ENCODE data around the gene WRAP53.

Gene WRAP53

DNA sequence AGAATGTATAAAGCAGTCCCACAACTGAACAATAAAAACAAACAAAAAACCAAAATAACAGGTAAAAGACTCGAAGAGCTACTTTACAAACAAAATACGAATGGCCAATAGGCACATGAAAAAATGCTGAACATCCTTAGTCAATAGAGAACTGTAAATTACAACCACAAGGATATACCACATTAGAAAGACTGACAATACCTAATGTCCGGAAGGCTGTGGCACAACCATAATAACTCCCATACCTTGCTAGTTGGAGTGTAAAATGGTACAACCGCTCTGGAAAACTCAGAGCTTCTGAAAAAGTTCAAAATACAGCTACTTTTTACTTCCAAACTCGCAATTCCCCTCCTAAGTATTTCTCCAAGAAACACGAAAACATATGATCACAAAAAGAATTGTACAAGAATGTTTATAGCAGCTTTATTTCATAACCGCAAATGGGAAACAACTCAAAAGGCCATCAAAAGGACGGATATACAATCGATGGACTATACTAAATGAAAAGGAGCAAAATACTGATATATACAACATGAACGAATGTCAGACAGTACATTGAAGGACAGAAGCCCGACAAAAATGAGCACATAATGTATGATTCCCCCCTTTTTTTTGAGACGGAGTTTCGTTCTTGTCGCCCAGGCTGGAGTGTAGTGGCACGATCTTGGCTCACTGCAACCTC, 3.3 kb upstream of the WRAP53 start:
- no peak for DNase-seq

DNA sequence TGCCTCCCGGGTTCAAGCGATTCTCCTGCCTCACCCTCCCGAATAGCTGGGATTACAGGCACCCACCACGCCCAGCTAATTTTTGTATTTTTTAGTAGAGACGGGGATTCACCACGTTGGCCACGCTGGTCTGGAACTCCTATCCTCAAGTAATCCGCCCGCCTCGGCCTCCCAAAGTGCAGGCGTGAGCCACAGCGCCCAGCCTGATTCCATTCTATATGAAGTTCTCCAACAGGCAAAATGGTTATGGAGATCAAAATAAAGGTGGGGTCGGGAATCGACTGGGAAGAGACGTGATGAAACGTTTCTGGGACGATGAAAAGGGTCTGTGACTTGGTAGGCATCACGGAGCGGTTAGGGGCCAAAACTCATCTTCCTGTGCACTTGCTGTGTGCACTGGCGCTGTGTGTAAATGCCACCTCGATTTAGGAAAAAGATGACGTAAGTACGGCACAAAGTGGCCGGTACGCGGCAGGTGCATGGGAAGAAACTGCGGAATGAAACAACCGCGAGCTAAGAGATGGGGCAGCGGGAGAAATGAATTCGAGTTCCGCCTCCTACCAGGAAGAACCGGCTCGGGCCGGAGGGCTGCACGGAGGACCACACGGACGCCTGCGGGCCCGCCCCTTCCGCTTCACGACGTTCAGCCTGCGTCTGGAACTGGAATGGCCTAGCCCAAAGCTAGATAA, 2.6 kb upstream of the WRAP53 start:
- DNase-seq, result peak; percentile 98

DNA sequence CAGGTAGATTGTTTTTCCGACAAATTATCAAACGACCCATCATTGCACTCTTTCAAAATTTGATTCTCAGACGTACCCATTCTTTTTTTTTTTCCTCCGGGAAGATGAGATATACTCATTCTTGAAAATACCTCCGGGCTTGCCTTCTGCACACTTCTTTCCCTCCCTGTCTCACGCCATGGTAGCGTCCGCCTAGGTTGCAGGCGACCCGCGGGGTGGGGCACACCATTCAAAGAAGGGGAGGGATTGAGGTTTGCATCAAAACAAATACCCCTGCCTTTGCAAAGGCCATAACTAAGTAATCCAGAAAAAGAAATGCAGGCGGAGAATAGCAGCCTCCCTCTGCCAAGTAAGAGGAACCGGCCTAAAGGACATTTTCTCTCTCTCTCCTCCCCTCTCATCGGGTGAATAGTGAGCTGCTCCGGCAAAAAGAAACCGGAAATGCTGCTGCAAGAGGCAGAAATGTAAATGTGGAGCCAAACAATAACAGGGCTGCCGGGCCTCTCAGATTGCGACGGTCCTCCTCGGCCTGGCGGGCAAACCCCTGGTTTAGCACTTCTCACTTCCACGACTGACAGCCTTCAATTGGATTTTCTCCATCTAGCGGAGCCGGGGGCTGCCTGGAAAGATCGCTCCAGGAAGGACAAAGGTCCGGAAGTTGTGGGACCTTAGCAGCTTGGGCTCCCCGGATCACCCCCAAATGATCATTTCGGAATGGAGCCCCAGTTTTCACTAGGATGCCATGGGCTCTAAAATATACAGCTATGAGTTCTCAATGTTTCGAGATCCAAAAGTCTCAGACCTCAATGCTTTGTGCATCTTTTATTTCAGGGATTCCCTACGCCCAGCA, 1.8 kb upstream of the WRAP53 start:
- DNase-seq, result peak; percentile 98

DNA sequence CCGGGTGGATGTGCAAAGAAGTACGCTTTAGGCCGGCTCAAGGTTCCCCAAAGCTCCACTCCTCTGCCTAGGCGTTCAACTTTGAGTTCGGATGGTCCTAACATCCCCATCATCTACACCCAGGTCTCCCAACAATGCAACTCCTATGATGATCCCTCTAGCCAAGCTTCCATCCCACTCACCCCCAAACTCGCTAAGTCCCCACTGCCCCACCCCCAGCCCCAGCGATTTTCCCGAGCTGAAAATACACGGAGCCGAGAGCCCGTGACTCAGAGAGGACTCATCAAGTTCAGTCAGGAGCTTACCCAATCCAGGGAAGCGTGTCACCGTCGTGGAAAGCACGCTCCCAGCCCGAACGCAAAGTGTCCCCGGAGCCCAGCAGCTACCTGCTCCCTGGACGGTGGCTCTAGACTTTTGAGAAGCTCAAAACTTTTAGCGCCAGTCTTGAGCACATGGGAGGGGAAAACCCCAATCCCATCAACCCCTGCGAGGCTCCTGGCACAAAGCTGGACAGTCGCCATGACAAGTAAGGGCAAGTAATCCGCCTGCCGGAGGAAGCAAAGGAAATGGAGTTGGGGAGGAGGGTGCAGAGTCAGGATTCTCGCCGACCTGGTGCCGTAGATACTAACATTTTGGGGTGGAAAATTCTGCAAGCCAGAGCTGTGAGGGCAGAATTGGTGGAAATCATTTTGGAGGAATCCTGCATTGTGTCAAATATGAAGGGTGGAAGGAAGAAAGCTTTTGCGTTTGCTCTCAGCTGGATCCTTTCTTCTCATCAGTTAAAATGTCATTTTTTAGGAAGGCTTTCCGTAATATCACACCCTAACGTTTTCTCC, 987 bp upstream of the WRAP53 start, which contains the start of gene TP53:
TSS of gene TP53 (minus strand) at position 419 of the 836 bp plus-strand sequence. CDS start 10,896 bp downstream, outside the sequence.
- DNase-seq, result peak; percentile 91

DNA sequence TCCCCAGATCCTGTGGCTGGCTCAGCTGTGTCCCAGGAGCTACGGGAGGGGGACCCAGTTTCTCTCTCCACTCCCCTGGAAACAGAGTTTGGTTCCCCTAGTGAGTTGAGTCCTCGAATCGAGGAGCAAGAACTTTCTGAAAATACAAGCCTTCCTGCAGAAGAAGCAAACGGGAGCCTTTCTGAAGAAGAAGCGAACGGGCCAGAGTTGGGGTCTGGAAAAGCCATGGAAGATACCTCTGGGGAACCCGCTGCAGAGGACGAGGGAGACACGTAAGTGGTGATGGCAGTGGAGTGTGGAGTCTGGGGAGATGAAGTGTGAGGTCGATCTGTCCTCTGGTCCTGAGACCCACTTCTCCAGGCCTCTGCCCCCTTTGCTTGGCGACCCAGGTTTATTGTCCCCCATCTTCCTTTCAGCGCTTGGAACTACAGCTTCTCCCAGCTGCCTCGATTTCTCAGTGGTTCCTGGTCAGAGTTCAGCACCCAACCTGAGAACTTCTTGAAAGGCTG, 585 bp downstream of the WRAP53 start:
- DNase-seq, result no peak

DNA sequence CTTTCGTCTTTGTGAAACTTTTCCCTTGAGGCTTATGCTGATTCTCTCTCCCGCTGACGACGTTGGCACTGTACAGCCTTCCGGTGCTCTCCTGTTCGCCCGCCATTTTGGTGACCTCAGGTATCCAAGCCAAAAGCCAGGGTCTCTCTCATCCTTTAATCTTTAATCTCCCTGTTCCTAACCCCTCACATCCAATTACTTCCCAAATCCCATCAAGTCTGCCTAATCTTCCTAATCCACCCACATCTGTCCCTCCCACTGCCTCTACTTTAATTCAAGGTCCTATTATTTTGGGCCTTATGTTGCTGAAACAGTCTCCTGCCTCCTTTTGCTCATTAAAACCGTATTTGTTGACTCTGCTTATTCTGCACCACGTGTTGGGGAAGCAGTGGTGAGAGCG, 7.3 kb downstream of the WRAP53 start:
- DNase-seq, result no peak

DNA sequence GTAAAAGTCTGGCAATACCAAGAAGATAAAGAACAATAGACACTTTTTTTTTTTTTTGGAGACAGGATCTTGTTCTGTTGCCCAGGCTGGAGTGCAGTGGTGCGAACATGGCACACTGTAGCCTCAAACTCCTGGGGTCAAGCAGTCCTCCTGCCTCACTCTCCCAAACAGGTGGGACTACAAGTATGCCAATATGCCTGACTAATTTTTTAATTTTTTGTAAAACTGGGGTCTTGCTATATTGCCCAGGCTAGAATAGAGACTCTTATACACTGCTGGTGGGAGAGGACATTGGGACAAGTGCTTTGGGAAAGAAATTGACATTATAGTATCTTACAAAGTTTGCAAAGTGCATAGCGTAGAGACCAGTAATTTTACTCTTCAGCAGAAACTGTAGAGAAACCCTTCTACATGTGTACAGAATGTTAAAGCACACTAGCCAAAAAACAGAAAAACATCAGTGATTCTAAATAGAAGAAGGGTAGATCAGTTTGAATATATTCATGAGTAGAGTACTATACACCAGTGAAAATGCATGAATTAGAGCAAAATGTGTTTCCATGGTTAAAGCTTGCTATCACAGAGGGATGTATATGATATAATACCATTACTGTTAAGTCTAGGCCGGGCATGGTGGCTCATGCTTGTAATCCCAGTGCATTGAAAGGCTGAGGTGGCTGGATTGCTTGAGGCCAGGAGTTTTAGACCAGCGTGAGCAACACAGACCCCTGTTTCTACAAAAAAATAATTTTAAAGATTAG, 9.7 kb downstream of the WRAP53 start:
- DNase-seq, result no peak

DNA sequence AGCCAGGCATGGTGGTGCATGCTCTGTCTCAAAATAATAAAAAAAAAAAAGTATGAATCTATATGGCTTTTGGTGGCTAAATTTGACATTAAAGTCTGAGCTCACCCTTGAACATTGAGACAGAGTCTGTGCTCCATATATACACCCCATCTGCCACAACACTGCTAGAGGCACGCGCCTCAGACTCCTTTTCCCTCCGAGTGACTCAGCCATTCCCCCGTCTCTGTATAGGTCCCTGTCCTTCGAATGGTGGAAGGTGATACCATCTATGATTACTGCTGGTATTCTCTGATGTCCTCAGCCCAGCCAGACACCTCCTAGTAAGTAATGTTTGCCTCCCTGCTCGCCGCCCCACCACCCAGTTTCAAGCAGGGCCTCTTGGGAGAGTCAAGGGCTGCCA, 12.2 kb downstream of the WRAP53 start:
- DNase-seq, result no peak

DNA sequence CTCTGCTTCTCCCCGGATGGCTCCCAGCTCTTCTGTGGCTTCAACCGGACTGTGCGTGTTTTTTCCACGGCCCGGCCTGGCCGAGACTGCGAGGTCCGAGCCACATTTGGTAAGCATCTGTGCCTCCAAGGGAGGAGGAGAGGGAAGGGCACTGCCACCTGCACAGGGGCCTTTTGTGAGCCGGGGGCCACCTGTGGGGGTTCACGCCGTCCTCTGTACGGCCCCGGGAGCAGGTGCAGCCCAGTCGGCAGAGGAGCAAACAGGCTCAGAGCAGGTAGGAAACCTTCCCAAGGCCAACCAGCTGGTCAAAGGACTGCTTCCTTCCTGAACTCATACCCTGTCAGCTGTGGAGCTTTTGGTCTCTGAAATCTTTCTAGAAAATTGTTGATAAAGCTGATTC, 13.4 kb downstream of the WRAP53 start:
- DNase-seq, result no peak

DNA sequence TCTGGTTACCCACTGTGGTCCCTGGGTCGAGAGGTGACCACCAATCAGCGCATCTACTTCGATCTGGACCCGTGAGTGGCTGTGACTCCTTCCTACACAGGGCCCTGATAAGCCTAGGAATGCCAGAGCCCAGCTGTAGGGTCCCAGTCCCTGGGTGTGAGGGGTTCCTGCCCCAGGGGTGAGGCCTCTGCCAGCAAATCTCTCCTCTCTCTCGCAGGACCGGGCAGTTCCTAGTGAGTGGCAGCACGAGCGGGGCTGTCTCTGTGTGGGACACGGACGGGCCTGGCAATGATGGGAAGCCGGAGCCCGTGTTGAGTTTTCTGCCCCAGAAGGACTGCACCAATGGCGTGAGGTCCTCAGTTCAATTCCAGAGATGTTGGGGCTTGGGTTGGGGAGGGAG, 14.5 kb downstream of the WRAP53 start:
- DNase-seq, result no peak

DNA sequence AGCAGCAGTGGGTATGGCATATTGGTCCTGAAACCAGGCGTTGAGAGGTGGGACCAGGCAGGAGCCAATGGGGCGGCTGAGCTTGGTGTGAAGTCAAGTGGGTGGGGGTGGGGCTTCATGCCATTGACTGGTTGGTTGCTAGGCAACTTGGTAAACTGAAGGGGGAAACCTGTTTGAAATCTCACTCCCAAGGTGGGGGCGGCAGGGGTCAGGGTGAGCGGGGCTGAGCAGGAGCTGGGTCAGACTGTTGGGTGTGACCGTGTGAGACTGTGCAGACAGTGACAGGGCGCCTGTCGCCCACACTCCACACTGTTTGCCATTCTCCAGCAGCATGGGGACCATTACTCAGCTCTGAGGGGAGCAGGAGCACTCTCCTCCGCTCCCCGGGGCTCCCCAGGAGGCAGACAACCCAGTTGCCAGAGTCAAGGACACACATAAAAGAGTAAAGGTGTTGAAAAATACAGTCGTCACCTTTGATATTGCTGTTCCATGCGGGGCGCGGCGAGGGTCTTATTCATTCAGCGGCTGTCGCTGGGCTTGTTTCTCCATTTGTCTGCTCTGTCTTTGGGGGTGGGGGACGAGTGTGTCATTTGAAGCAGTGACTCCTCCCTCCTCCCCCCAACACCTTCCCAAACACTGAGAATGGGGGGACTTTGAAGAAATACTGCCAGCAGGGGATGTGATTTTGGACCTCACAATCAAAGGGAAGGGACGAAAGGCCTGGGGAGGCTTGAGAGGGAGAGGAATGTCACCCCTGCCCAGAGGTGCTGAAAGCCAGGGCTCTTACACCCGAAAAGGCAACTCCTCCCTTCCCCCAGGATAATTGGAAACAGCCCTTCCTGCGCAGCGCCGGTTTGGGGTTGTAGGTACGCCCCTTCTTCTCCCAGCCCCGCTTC, 15.6 kb downstream of the WRAP53 start:
- peak; percentile 96 for DNase-seq

DNA sequence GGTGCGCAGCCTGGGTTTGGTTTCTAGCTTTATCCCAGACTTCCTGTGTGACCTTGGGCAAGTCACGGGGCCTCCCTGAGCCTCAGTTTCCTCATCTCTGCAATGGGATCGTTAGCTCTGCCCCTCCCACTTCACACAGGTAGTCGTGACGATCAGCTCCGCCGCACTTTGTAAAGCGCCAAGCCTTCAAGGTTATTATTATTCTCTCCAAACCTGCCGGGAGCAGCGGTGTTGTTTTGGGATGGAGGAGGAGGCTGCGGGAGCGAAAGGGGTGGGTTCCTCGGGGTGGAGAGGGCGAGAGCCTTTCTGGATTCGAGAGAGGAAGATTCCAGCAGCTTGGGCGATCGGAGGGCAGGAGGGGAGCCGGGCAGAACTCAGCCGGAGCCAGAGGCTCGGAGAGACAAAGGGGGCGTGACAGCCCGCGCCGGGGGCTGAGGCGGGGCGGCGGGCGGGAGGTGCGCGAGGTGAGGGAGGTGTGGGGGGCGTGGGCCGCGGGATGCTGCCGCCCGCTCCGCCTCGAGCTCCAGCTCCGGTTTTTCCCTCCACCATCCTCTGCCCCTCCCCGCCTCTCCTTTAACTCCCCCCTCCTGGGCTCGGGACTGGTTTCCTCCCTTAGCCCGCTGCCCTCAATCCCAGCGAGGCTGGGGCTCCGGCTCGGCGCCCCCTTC, 16.5 kb downstream of the WRAP53 start, which contains the start of gene EFNB3:
TSS of gene EFNB3 (plus strand) at position 602 of the 668 bp plus-strand sequence. CDS start 397 bp downstream, outside the sequence.
- DNase-seq, result peak; percentile 57

DNA sequence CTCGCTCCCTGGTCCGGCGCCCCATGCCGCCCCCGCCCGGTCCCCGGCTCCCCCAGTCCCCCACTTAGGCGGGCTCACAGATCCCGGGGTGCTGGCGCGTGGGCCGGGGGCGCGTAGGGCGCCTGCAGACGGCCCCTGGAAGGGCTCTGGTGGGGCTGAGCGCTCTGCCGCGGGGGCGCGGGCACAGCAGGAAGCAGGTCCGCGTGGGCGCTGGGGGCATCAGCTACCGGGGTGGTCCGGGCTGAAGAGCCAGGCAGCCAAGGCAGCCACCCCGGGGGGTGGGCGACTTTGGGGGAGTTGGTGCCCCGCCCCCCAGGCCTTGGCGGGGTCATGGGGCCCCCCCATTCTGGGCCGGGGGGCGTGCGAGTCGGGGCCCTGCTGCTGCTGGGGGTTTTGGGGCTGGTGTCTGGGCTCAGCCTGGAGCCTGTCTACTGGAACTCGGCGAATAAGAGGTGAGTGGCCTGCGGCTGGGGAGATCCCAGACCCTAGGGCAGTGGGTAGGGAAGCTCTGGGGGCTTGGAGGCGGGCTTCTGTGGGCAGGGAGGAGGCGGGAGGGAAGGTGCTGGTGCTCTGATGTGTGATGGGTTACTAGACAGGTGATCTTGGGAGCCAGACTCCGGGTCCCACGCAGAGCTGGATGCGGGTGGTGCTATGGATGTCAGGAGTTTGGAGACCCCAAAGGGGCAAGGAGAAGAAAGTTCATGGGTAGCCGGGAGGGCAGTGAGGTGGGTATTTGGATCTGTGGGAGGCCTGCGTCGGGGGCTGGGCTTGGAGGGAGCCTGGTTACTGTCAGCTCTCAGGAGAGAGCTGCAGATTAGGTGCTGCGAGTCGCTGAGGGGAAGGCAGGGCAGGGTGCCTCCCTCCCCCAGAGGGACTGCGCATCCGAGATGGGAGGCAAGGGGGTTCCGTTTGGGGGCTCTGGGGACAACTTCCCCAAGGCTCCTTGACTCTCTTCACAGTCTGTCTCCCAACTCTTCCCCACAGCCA, 17.3 kb downstream of the WRAP53 start:
- no peak for DNase-seq

DNA sequence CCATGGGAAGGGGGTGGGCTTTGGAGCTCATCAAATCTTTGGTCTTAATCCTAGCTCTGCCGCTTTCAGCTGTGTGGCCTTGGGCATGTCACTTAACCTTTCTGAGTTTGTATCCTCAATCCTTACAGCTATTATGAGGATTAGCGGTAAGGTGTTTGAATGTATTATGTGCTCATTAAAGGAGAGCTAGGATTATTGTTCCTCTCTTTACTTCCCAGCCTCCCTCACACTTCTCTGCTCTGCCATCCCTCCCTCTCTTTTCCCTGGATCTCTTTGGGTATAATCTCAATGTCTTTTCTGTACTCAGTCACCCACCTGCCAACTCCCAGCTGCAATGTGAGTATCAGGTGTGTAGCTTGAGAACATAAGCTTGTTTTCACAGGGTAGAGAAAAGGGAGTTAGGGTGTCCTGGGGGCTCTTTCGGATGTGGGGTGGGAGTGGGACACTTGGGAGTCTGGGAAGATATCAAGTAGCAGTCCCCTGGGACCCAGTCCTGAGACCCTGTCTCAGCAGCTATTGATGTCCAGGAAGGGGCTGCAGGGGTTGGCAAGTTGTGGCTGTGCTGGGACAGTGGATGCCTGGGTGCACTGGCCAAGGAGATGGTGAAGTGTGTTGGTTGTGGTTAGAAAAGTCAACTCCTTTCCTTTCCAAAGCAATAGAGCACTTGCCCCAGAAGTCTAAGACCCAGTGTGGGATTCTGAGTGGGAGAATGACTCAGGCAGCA, 18.5 kb downstream of the WRAP53 start:
- DNase-seq, result no peak

DNA sequence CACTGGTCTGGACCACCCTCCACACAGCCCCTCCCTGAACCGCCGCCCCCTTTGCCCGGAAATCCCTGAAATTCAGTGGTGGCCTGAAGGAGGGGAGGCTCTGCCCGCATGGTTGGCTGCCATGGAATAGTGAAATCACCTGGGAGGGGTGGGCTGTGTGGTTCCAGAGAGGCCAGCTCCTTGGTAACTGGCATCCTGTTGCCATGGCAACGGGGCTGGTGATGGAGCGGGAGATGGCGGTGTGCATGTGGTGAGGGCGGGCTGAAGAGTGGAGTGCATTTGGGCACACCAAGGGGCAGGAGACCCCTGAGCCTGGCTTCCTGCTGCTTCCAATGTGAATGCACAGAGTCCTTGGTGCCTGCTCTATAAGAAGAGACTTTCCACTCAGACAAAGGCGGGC, 19.2 kb downstream of the WRAP53 start:
- no peak for DNase-seq

DNA sequence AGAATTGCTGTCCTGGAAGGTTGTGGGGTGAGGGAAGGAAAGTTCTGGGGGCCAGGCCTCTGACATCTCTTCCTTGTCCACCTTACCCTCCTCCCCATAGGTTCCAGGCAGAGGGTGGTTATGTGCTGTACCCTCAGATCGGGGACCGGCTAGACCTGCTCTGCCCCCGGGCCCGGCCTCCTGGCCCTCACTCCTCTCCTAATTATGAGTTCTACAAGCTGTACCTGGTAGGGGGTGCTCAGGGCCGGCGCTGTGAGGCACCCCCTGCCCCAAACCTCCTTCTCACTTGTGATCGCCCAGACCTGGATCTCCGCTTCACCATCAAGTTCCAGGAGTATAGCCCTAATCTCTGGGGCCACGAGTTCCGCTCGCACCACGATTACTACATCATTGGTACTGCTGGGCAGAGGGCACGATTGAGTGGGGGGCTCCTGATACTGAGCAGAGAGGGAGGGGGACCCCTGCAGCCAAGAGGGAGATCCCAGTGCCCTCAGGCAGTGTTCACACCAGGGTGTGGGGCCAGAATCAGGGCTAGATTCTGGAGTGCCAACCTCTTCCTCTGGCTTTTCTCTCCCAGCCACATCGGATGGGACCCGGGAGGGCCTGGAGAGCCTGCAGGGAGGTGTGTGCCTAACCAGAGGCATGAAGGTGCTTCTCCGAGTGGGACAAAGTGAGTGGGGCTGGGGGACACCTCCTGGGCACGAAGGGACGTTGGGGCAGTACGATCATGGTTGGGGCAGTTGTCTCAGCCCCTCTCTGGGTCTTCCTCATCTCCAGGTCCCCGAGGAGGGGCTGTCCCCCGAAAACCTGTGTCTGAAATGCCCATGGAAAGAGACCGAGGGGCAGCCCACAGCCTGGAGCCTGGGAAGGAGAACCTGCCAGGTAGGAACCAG, 19.8 kb downstream of the WRAP53 start:
- no peak for DNase-seq

DNA sequence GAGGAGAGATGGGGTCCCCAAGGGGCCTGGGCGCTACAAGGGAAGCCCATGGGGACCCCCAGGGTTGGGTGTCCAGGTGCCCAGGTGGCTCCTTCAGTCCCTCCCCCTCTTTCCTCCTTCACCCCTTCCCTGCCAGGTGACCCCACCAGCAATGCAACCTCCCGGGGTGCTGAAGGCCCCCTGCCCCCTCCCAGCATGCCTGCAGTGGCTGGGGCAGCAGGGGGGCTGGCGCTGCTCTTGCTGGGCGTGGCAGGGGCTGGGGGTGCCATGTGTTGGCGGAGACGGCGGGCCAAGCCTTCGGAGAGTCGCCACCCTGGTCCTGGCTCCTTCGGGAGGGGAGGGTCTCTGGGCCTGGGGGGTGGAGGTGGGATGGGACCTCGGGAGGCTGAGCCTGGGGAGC, 20.8 kb downstream of the WRAP53 start:
- no peak for DNase-seq

All from NCI-H748 treated with DMSO at 0.1 percent for 48 hours (cell line).